GM18867 (cell line): ENCODE results near the gene KLHDC9.
A peak's percentile ranks its signal among the peaks of the same experiment; 100 is the strongest.
"Not testable (repeated sequence)": the region's sequence is repeated elsewhere in the genome, so short reads cannot be mapped to it uniquely, and the experiment has no call there.

Experiments
- ATAC-seq: cut with Tn5 transposase; IDR thresholded peaks from one replicate; pipeline ENCODE4 v1.9.1; 2021; ENCODE audit warnings: mild to moderate bottlenecking, moderate library complexity; ENCODE audit not compliant: unreplicated experiment

The KLHDC9 gene

GRCh38 chr1:161092621-161093028 lies 5.5 kb upstream of the KLHDC9 start:
- no peak for ATAC-seq

GRCh38 chr1:161094481-161094880 lies 3.7 kb upstream of the KLHDC9 start:
- no peak for ATAC-seq

GRCh38 chr1:161095230-161095629 lies 2.9 kb upstream of the KLHDC9 start:
- ATAC-seq: no peak

GRCh38 chr1:161096015-161096414 lies 2.1 kb upstream of the KLHDC9 start:
- ATAC-seq: peak; percentile 39

- ATAC-seq: no peak
These were observed 1.6 kb upstream of the KLHDC9 start for GRCh38 chr1:161096530-161096929.

GRCh38 chr1:161099090-161099802 lies 1.1 kb downstream of the KLHDC9 start:
- no peak for ATAC-seq

GRCh38 chr1:161100556-161100955 lies 2.4 kb downstream of the KLHDC9 start:
- ATAC-seq: no peak

- ATAC-seq: no peak
These were observed 8.3 kb downstream of the KLHDC9 start for GRCh38 chr1:161106431-161106830.

- no peak for ATAC-seq
These were observed 13.0 kb downstream of the KLHDC9 start for GRCh38 chr1:161111117-161111516.

- ATAC-seq: no peak
These were observed 13.4 kb downstream of the KLHDC9 start for GRCh38 chr1:161111527-161111926.

GRCh38 chr1:161113915-161114314 lies 15.8 kb downstream of the KLHDC9 start:
- ATAC-seq: no peak

GRCh38 chr1:161114556-161114955 lies 16.4 kb downstream of the KLHDC9 start:
- no peak for ATAC-seq

- no peak for ATAC-seq
These were observed 17.1 kb downstream of the KLHDC9 start for GRCh38 chr1:161115132-161115711.

- not testable (repeated sequence) for ATAC-seq
These were observed 17.8 kb downstream of the KLHDC9 start for GRCh38 chr1:161115961-161116360.

- peak; percentile 83 for ATAC-seq
These were observed 19.8 kb downstream of the KLHDC9 start, which contains the start of the genes NIT1 and PFDN2 for GRCh38 chr1:161117759-161118581. TSS of gene NIT1 (plus strand) at chr1:161118105. CDS start at chr1:161118177, 72 bp downstream. TSS of gene PFDN2 (minus strand) at chr1:161118037. CDS start at chr1:161118026, 11 bp downstream.

- ATAC-seq: peak; percentile 58
These were observed 21.1 kb downstream of the KLHDC9 start for GRCh38 chr1:161119092-161119903.

GRCh38 chr1:161121042-161121650 lies 23.0 kb downstream of the KLHDC9 start:
- ATAC-seq: no peak

GRCh38 chr1:161121834-161122233 lies 23.7 kb downstream of the KLHDC9 start:
- no peak for ATAC-seq

- no peak for ATAC-seq
These were observed 24.8 kb downstream of the KLHDC9 start for GRCh38 chr1:161122967-161123366.

- ATAC-seq: no peak
These were observed 29.5 kb downstream of the KLHDC9 start for GRCh38 chr1:161127649-161128048.
